ENCODE data around the gene HOXD9.

Gene HOXD9

DNA sequence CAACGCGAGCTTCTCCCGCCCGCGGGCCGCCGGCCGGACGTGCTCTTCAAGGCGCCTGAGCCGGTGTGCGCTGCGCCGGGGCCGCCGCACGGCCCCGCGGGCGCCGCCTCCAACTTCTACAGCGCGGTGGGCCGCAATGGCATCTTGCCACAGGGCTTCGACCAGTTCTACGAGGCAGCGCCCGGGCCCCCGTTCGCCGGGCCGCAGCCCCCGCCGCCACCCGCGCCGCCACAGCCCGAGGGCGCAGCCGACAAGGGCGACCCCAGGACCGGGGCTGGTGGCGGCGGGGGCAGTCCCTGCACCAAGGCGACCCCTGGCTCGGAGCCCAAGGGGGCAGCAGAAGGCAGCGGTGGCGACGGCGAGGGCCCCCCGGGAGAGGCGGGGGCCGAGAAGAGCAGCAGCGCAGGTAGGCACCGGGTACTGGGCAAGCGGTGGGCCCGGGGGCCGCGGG, 14.8 kb upstream of the HOXD9 start:
- Histone ChIP-seq H3K4me3 (ENCODE audit: low read depth, low read length) (no peak overlapping the region), H3K27ac (ENCODE audit: low read depth, low read length) (no peak overlapping the region), H3K9me3 (ENCODE audit: control insufficient read depth, insufficient read depth, low read length) (no peaks in the 10 kb centered on the region), H3K27me3 (ENCODE audit: control insufficient read depth, insufficient read depth, low read length) (peaks cover 99% of the 10 kb centered on the region), H3K9ac (ENCODE audit: low read depth, low read length) (no peak overlapping the region), H3K4me1 (ENCODE audit: control insufficient read depth, insufficient read depth, low read length) (peaks cover 7% of the 10 kb centered on the region; the same call in 1 of the 2 replicates), H3K36me3 (ENCODE audit: control insufficient read depth, insufficient read depth, low read length) (no peaks in the 10 kb centered on the region)

DNA sequence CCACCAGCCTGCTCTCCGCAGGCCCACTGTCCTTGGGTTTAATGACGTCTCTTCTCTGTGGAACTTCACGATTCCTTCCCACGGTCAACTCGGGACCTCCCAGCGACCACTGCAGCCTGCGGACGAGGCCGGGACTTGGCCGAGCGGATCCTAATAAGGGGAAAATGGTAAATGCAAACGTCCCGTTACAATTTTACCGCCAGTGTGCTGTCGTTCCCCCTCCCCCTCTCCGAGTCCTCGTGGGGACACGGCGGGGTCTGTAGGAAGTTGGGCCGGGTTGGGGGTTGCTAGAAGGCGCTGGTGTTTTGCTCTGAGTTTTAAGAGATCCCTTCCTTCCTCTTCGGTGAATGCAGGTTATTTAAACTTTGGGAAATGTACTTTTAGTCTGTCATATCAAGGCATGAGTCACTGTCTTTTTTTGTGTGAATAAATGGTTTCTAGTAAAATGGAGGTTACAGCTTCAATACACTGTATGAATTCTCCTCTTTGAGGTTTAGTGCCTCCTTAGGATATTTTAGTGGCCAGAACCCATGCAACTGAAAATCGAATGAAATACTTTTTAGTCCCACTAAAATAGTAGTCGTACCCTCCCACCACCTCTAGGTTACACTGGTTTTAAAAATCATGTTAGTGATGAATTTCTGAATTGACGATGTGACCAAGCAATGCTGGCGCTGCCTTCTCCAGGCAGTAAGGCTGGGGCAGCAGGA, 13.2 kb upstream of the HOXD9 start:
- Histone ChIP-seq H3K4me1 (ENCODE audit: control insufficient read depth, insufficient read depth, low read length) (peaks cover 8% of the 10 kb centered on the region; the same call in 1 of the 2 replicates), H3K9me3 (ENCODE audit: control insufficient read depth, insufficient read depth, low read length) (no peaks in the 10 kb centered on the region), H3K4me3 (ENCODE audit: low read depth, low read length) (no peak overlapping the region), H3K9ac (ENCODE audit: low read depth, low read length) (no peak overlapping the region), H3K36me3 (ENCODE audit: control insufficient read depth, insufficient read depth, low read length) (no peaks in the 10 kb centered on the region), H3K27me3 (ENCODE audit: control insufficient read depth, insufficient read depth, low read length) (peaks cover 99% of the 10 kb centered on the region), H3K27ac (ENCODE audit: low read depth, low read length) (no peak overlapping the region)

DNA sequence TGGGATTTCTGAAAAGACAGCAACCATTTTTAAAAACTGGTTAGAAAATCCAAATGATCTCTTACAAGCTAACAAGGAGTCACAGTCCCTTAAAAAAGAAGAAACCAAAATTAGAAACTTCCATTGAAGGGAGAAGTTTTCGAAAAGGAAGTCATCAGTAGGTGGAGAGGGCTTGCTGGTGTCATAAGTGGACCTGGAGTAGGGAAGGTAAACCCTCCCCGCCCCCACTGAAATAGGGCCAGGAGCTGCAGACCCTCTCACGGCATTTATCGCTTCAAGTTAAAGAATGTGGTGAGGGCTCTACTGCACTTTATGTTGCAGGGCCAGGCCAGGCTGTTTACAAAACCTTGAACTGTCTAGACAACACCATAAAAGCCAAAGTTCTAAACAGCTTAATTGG, 12.6 kb upstream of the HOXD9 start:
- 0 out of 2 replicates have a peak, but pooled peaks cover 8% of the 10 kb centered on the region for H3K4me1 ChIP-seq (ENCODE audit: control insufficient read depth, insufficient read depth, low read length)
- peaks cover 99% of the 10 kb centered on the region for H3K27me3 ChIP-seq (ENCODE audit: control insufficient read depth, insufficient read depth, low read length)
- no peaks in the 10 kb centered on the region for H3K36me3 ChIP-seq (ENCODE audit: control insufficient read depth, insufficient read depth, low read length)
- H3K27ac ChIP-seq (ENCODE audit: low read depth, low read length), result no peak overlapping the region
- H3K9me3 ChIP-seq (ENCODE audit: control insufficient read depth, insufficient read depth, low read length), result no peaks in the 10 kb centered on the region
- no peak overlapping the region for H3K9ac ChIP-seq (ENCODE audit: low read depth, low read length)
- H3K4me3 ChIP-seq (ENCODE audit: low read depth, low read length), result no peak overlapping the region

DNA sequence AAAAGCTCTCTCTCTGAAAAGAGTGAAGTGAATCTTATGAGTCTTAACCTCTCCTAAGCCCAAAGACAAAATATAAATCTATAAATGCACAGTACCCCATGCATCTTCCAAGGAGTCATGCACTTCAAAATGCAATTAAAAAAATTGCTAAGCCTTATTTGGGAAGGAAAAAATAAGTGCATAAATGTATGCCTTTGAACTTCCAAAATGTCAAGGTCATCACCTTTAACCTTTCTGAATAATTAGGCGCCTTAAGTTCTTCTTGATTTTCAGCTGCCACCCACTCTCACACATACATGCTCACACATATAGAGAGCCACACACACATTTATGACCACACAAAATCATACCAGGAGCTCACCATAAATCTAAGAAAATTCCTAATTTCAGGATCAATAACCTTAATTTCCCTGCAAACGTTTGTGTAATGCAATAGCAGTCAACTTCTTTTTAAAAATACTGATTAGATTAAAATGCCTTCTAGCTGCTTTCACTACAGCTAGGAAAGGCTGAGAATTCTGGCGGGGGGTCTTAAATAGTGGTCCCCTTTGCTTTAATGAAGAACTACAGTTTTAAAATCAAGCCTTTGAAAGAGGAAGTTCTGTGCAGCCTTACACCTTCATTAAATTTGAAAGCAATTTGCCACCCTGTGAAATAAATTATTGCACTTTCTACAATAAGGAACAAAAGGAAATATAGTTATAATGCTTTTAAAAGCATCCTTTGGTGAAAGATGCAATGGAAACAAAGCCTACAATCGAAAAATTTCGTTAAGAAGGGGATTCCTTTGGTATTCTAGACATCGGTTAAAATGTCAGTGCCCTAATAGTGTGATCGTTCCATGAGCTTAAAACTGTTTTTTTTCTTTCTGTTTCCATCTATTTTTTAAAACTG, 11.9 kb upstream of the HOXD9 start:
- H3K4me3 ChIP-seq (ENCODE audit: low read depth, low read length), result no peak overlapping the region
- peaks cover 99% of the 10 kb centered on the region for H3K27me3 ChIP-seq (ENCODE audit: control insufficient read depth, insufficient read depth, low read length)
- H3K9ac ChIP-seq (ENCODE audit: low read depth, low read length), result no peak overlapping the region
- H3K27ac ChIP-seq (ENCODE audit: low read depth, low read length), result no peak overlapping the region
- H3K4me1 ChIP-seq (ENCODE audit: control insufficient read depth, insufficient read depth, low read length), result 0 out of 2 replicates have a peak, but pooled peaks cover 8% of the 10 kb centered on the region
- no peaks in the 10 kb centered on the region for H3K9me3 ChIP-seq (ENCODE audit: control insufficient read depth, insufficient read depth, low read length)
- H3K36me3 ChIP-seq (ENCODE audit: control insufficient read depth, insufficient read depth, low read length), result no peaks in the 10 kb centered on the region

DNA sequence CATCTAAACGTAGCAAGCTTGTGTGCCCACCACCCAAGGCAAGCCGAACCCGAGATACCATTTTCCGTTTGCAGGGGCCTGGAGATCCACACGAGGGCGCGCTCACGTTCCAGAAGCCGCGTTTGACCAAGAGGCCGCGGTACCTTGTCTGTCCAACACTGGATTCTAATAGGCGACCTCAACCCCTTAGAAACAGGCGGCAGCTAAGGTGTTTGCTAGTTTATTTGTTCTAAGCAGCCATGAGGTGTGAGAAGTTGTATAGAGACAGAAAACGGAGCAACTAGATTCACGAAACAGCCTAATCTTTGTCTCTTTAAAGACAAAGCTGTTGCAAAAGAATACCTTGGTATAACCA, 11.2 kb upstream of the HOXD9 start:
- no peak overlapping the region for H3K9ac ChIP-seq (ENCODE audit: low read depth, low read length)
- H3K4me1 ChIP-seq (ENCODE audit: control insufficient read depth, insufficient read depth, low read length), result peaks cover 8% of the 10 kb centered on the region; the same call in 1 of the 2 replicates
- H3K27me3 ChIP-seq (ENCODE audit: control insufficient read depth, insufficient read depth, low read length), result peaks cover 99% of the 10 kb centered on the region
- no peaks in the 10 kb centered on the region for H3K36me3 ChIP-seq (ENCODE audit: control insufficient read depth, insufficient read depth, low read length)
- no peaks in the 10 kb centered on the region for H3K9me3 ChIP-seq (ENCODE audit: control insufficient read depth, insufficient read depth, low read length)
- H3K27ac ChIP-seq (ENCODE audit: low read depth, low read length), result no peak overlapping the region
- no peak overlapping the region for H3K4me3 ChIP-seq (ENCODE audit: low read depth, low read length)

DNA sequence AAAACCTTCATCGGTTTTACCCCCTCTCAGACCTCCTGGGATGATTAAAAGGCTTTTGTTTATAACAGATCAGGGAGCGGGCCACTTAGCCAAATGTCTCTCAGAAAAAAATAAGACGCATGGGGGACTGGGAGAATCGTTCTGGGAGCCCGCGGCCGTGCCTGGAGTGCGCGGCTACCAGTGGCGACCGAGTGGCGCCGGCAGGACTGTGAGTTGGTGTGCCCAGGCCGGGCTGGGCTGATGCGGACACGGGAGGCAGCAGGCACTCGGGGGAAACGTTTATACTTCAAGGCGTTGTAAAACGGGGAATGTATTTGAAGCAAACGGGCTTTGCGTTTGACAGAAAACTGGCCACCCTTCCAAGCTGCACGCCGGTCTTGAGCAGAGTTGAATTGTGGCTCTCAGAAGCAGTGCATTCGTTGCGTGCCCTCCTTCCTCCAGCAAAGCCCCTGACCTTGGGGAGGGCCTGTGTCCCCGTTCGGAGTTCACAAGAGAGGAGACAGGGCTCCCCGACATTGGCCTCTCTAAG, 10.6 kb upstream of the HOXD9 start:
- Histone ChIP-seq H3K36me3 (ENCODE audit: control insufficient read depth, insufficient read depth, low read length) (no peaks in the 10 kb centered on the region), H3K9ac (ENCODE audit: low read depth, low read length) (no peak overlapping the region), H3K27ac (ENCODE audit: low read depth, low read length) (no peak overlapping the region), H3K4me3 (ENCODE audit: low read depth, low read length) (no peak overlapping the region), H3K4me1 (ENCODE audit: control insufficient read depth, insufficient read depth, low read length) (peaks cover 8% of the 10 kb centered on the region; the same call in 1 of the 2 replicates), H3K27me3 (ENCODE audit: control insufficient read depth, insufficient read depth, low read length) (peaks cover 99% of the 10 kb centered on the region), H3K9me3 (ENCODE audit: control insufficient read depth, insufficient read depth, low read length) (peaks cover 1% of the 10 kb centered on the region; the same call in 1 of the 2 replicates)

DNA sequence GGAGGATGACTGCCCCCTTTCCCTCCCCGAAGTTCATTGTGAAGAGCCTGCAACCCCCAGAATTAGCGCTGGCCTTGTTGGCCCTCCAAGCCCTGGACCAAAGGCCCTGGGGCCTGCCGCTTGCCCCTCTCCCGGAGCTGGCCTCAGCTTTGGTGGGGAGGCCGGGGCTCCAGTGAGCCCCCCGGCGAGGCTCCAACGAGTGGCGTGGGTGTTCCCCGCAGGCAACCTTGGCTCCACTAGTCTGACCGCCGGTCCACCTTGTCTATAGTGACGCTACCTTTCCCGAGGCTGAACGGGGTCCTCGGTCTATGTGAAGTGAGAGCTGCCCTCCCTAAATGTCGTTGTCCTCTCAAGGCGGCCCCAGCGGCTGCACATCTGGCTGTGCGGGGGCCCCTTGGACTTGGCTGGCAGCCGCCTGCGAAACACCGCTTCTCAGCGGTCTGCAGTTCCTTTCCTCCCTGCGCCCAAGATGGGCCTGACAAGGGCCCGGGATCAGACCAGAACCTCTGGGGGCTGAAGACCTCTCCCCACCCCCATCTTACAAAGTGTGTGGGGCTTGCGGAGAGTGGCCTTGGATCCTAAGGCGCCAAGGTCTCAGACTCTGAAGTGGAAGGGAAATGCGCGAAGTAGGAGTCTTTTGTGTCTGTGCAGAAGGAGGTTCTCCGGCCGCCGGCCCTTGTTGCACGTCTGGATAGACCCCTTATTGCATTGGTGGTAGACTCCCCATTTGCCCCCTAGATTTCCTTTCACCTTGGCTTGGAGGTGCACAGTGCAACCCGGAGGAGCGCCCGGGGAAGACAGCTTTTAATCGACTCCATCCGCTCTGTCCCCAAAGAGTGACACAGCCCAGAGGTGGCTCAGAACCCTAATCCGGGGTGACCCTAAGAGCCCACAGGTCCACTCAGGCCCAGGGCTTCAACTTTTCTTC, 9.9 kb upstream of the HOXD9 start:
- peaks cover 8% of the 10 kb centered on the region; the same call in 1 of the 2 replicates for H3K4me1 ChIP-seq (ENCODE audit: control insufficient read depth, insufficient read depth, low read length)
- H3K36me3 ChIP-seq (ENCODE audit: control insufficient read depth, insufficient read depth, low read length), result no peaks in the 10 kb centered on the region
- H3K9ac ChIP-seq (ENCODE audit: low read depth, low read length), result no peak overlapping the region
- H3K4me3 ChIP-seq (ENCODE audit: low read depth, low read length), result no peak overlapping the region
- peaks cover 100% of the 10 kb centered on the region for H3K27me3 ChIP-seq (ENCODE audit: control insufficient read depth, insufficient read depth, low read length)
- peaks cover 3% of the 10 kb centered on the region; the same call in 1 of the 2 replicates for H3K9me3 ChIP-seq (ENCODE audit: control insufficient read depth, insufficient read depth, low read length)
- no peak overlapping the region for H3K27ac ChIP-seq (ENCODE audit: low read depth, low read length)

DNA sequence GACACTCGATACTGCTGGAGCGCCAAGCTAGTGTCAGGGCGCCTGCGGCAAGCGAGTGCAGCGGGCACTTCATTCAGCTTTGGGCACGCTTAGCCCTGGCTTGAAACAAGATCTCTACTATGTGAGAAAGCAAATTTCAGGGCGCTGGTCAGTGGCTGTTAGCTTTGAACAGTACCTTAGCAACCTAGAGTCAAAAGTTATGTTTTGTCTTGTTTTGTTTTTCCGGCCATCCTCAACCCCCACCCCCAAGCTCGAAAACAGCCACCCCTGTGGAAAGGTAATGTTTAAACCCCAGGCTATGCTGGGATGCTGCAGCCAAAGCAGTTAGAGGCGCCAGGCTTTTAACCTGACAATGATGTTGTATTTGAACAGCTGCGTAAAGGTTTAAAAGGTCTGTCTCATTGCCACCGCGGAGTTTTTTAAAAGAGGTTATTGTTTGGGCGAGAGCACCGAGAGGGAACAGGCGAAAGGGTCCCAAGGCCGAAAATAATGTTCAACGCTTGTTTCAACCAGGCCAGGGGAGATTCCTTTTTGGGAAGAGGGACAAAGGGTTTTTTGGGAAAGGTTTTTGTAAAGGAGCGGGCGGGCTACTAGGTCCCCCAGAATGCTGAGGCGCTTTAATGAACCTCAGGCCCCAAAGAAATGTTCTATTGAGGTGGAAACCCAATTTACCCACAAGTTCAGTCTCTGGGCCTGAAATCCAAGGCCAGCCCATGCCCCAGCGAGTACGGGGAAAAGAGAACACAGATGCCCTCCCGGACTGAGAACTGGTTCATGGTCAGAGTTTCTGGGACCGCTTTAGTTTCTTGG, 8.2 kb upstream of the HOXD9 start:
- peaks cover 3% of the 10 kb centered on the region; the same call in 1 of the 2 replicates for H3K9me3 ChIP-seq (ENCODE audit: control insufficient read depth, insufficient read depth, low read length)
- peaks cover 8% of the 10 kb centered on the region; the same call in 1 of the 2 replicates for H3K4me1 ChIP-seq (ENCODE audit: control insufficient read depth, insufficient read depth, low read length)
- peaks cover 100% of the 10 kb centered on the region for H3K27me3 ChIP-seq (ENCODE audit: control insufficient read depth, insufficient read depth, low read length)
- no peak overlapping the region for H3K27ac ChIP-seq (ENCODE audit: low read depth, low read length)
- H3K36me3 ChIP-seq (ENCODE audit: control insufficient read depth, insufficient read depth, low read length), result no peaks in the 10 kb centered on the region
- no peak overlapping the region for H3K9ac ChIP-seq (ENCODE audit: low read depth, low read length)
- no peak overlapping the region for H3K4me3 ChIP-seq (ENCODE audit: low read depth, low read length)

DNA sequence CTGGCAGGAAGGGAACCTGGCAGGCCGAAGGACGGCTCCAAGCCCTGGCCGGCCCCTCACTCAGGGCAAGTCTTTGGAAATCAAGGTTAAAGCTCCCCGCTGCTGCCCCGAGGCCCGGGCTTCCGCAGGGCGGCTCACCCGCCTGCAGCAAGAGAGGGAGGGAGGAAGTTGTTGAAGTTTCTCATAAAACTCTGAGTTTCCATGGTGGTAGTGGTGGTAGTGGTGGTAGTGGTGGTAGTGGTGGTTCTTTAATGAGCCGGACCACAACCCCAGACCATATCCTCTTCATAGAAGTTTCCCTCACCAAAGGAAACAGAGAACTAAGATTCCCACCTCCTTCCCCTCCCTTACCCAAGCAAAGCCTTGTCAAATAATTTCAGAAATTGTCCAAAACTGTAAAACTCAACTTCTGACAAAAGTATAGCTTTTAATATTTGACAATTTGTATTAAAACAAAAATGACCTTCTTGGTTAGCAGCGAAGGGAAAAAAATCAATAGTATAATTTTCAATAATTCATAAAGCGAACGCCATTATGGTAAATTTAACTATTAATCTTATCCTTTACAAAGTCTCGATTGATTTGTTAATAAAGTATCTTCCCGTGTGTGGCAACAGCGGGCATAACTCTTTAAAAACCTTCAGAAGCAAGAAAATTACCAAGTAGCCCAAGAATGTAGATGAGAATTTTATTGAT, 7.4 kb upstream of the HOXD9 start:
- Histone ChIP-seq H3K27ac (ENCODE audit: low read depth, low read length) (no peak overlapping the region), H3K9ac (ENCODE audit: low read depth, low read length) (no peak overlapping the region), H3K4me3 (ENCODE audit: low read depth, low read length) (no peak overlapping the region), H3K36me3 (ENCODE audit: control insufficient read depth, insufficient read depth, low read length) (no peaks in the 10 kb centered on the region), H3K4me1 (ENCODE audit: control insufficient read depth, insufficient read depth, low read length) (peaks cover 8% of the 10 kb centered on the region; the same call in 1 of the 2 replicates), H3K9me3 (ENCODE audit: control insufficient read depth, insufficient read depth, low read length) (peaks cover 3% of the 10 kb centered on the region; the same call in 1 of the 2 replicates), H3K27me3 (ENCODE audit: control insufficient read depth, insufficient read depth, low read length) (peaks cover 100% of the 10 kb centered on the region)
